ENCODE data around the gene CLVS2.

The CLVS2 gene

GRCh38 chr6:122997541-122998150 lies 1.6 kb downstream of the CLVS2 start:
- H3K4me1 ChIP-seq (ENCODE audit: control insufficient read depth, low read depth, low read length) = peaks cover 5% of the 10 kb centered on the region
- H3K9ac ChIP-seq (ENCODE audit: low read length) = no peak overlapping the region
- H3K9me3 ChIP-seq (ENCODE audit: control insufficient read depth, low read depth, low read length) = no peaks in the 10 kb centered on the region
- H3K27me3 ChIP-seq (ENCODE audit: control insufficient read depth, insufficient read depth, low read length) = peaks cover 43% of the 10 kb centered on the region
- H3K36me3 ChIP-seq (ENCODE audit: control insufficient read depth, low read depth, low read length) = no peaks in the 10 kb centered on the region
- H3K27ac ChIP-seq (ENCODE audit: low read length) = no peak overlapping the region
- H3K4me3 ChIP-seq (ENCODE audit: low read length) = peak overlapping the region; percentile 80

GRCh38 chr6:122998403-122998975 lies 2.5 kb downstream of the CLVS2 start:
- Histone ChIP-seq H3K36me3 (ENCODE audit: control insufficient read depth, low read depth, low read length) (no peaks in the 10 kb centered on the region), H3K4me1 (ENCODE audit: control insufficient read depth, low read depth, low read length) (peaks cover 5% of the 10 kb centered on the region), H3K9me3 (ENCODE audit: control insufficient read depth, low read depth, low read length) (no peaks in the 10 kb centered on the region), H3K9ac (ENCODE audit: low read length) (no peak overlapping the region), H3K4me3 (ENCODE audit: low read length) (no peak overlapping the region), H3K27me3 (ENCODE audit: control insufficient read depth, insufficient read depth, low read length) (peaks cover 43% of the 10 kb centered on the region), H3K27ac (ENCODE audit: low read length) (no peak overlapping the region)

- Histone ChIP-seq H3K9me3 (ENCODE audit: control insufficient read depth, low read depth, low read length) (no peaks in the 10 kb centered on the region), H3K9ac (ENCODE audit: low read length) (no peak overlapping the region), H3K36me3 (ENCODE audit: control insufficient read depth, low read depth, low read length) (no peaks in the 10 kb centered on the region), H3K27me3 (ENCODE audit: control insufficient read depth, insufficient read depth, low read length) (peaks cover 31% of the 10 kb centered on the region), H3K4me1 (ENCODE audit: control insufficient read depth, low read depth, low read length) (peaks cover 5% of the 10 kb centered on the region), H3K4me3 (ENCODE audit: low read length) (no peak overlapping the region), H3K27ac (ENCODE audit: low read length) (no peak overlapping the region)
Observed at GRCh38 chr6:123000244-123000770, 4.3 kb downstream of the CLVS2 start.

- Histone ChIP-seq H3K9ac (ENCODE audit: low read length) (no peak overlapping the region), H3K27me3 (ENCODE audit: control insufficient read depth, insufficient read depth, low read length) (peaks cover 22% of the 10 kb centered on the region)
Observed at GRCh38 chr6:123001540-123001939, 5.5 kb downstream of the CLVS2 start.

GRCh38 chr6:123007885-123008284 lies 11.8 kb downstream of the CLVS2 start:
- Histone ChIP-seq H3K4me3 (ENCODE audit: low read length) (no peak overlapping the region), H3K9ac (ENCODE audit: low read length) (no peak overlapping the region), H3K27ac (ENCODE audit: low read length) (no peak overlapping the region), H3K27me3 (ENCODE audit: control insufficient read depth, insufficient read depth, low read length) (no peaks in the 10 kb centered on the region), H3K36me3 (ENCODE audit: control insufficient read depth, low read depth, low read length) (no peaks in the 10 kb centered on the region), H3K4me1 (ENCODE audit: control insufficient read depth, low read depth, low read length) (no peaks in the 10 kb centered on the region), H3K9me3 (ENCODE audit: control insufficient read depth, low read depth, low read length) (no peaks in the 10 kb centered on the region)

More at GRCh38 chr6:123001540-123001939, 5.5 kb downstream of the CLVS2 start:
- Histone ChIP-seq H3K4me1 (ENCODE audit: control insufficient read depth, low read depth, low read length) (peaks cover 5% of the 10 kb centered on the region), H3K9me3 (ENCODE audit: control insufficient read depth, low read depth, low read length) (no peaks in the 10 kb centered on the region), H3K27ac (ENCODE audit: low read length) (no peak overlapping the region), H3K4me3 (ENCODE audit: low read length) (no peak overlapping the region), H3K36me3 (ENCODE audit: control insufficient read depth, low read depth, low read length) (no peaks in the 10 kb centered on the region)

GRCh38 chr6:123009059-123009458 lies 13.0 kb downstream of the CLVS2 start:
- Histone ChIP-seq H3K27ac (ENCODE audit: low read length) (no peak overlapping the region), H3K9ac (ENCODE audit: low read length) (no peak overlapping the region), H3K27me3 (ENCODE audit: control insufficient read depth, insufficient read depth, low read length) (no peaks in the 10 kb centered on the region), H3K36me3 (ENCODE audit: control insufficient read depth, low read depth, low read length) (no peaks in the 10 kb centered on the region), H3K9me3 (ENCODE audit: control insufficient read depth, low read depth, low read length) (no peaks in the 10 kb centered on the region), H3K4me3 (ENCODE audit: low read length) (no peak overlapping the region), H3K4me1 (ENCODE audit: control insufficient read depth, low read depth, low read length) (no peaks in the 10 kb centered on the region)

GRCh38 chr6:123014835-123015234 lies 18.8 kb downstream of the CLVS2 start:
- no peaks in the 10 kb centered on the region for H3K36me3 ChIP-seq (ENCODE audit: control insufficient read depth, low read depth, low read length)
- H3K9ac ChIP-seq (ENCODE audit: low read length) = no peak overlapping the region
- H3K27ac ChIP-seq (ENCODE audit: low read length) = no peak overlapping the region
- no peak overlapping the region for H3K4me3 ChIP-seq (ENCODE audit: low read length)
- no peaks in the 10 kb centered on the region for H3K4me1 ChIP-seq (ENCODE audit: control insufficient read depth, low read depth, low read length)
- no peaks in the 10 kb centered on the region for H3K9me3 ChIP-seq (ENCODE audit: control insufficient read depth, low read depth, low read length)
- no peaks in the 10 kb centered on the region for H3K27me3 ChIP-seq (ENCODE audit: control insufficient read depth, insufficient read depth, low read length)

- H3K36me3 ChIP-seq (ENCODE audit: control insufficient read depth, low read depth, low read length) = no peaks in the 10 kb centered on the region
- H3K9me3 ChIP-seq (ENCODE audit: control insufficient read depth, low read depth, low read length) = no peaks in the 10 kb centered on the region
- no peak overlapping the region for H3K4me3 ChIP-seq (ENCODE audit: low read length)
- no peak overlapping the region for H3K27ac ChIP-seq (ENCODE audit: low read length)
- H3K4me1 ChIP-seq (ENCODE audit: control insufficient read depth, low read depth, low read length) = no peaks in the 10 kb centered on the region
- no peaks in the 10 kb centered on the region for H3K27me3 ChIP-seq (ENCODE audit: control insufficient read depth, insufficient read depth, low read length)
- H3K9ac ChIP-seq (ENCODE audit: low read length) = no peak overlapping the region
Observed at GRCh38 chr6:123016431-123017103, 20.5 kb downstream of the CLVS2 start.

GRCh38 chr6:123017104-123017682 lies 21.2 kb downstream of the CLVS2 start:
- H3K4me3 ChIP-seq (ENCODE audit: low read length) = no peak overlapping the region
- no peaks in the 10 kb centered on the region for H3K4me1 ChIP-seq (ENCODE audit: control insufficient read depth, low read depth, low read length)
- no peak overlapping the region for H3K9ac ChIP-seq (ENCODE audit: low read length)
- H3K27ac ChIP-seq (ENCODE audit: low read length) = no peak overlapping the region
- no peaks in the 10 kb centered on the region for H3K27me3 ChIP-seq (ENCODE audit: control insufficient read depth, insufficient read depth, low read length)
- no peaks in the 10 kb centered on the region for H3K36me3 ChIP-seq (ENCODE audit: control insufficient read depth, low read depth, low read length)
- H3K9me3 ChIP-seq (ENCODE audit: control insufficient read depth, low read depth, low read length) = no peaks in the 10 kb centered on the region

- H3K27me3 ChIP-seq (ENCODE audit: control insufficient read depth, insufficient read depth, low read length) = no peaks in the 10 kb centered on the region
- no peaks in the 10 kb centered on the region for H3K4me1 ChIP-seq (ENCODE audit: control insufficient read depth, low read depth, low read length)
- no peak overlapping the region for H3K9ac ChIP-seq (ENCODE audit: low read length)
- H3K9me3 ChIP-seq (ENCODE audit: control insufficient read depth, low read depth, low read length) = no peaks in the 10 kb centered on the region
- H3K36me3 ChIP-seq (ENCODE audit: control insufficient read depth, low read depth, low read length) = no peaks in the 10 kb centered on the region
- no peak overlapping the region for H3K27ac ChIP-seq (ENCODE audit: low read length)
- no peak overlapping the region for H3K4me3 ChIP-seq (ENCODE audit: low read length)
Observed at GRCh38 chr6:123022975-123023374, 26.9 kb downstream of the CLVS2 start.

- Histone ChIP-seq H3K36me3 (ENCODE audit: control insufficient read depth, low read depth, low read length) (no peaks in the 10 kb centered on the region), H3K27me3 (ENCODE audit: control insufficient read depth, insufficient read depth, low read length) (no peaks in the 10 kb centered on the region), H3K4me1 (ENCODE audit: control insufficient read depth, low read depth, low read length) (no peaks in the 10 kb centered on the region), H3K9ac (ENCODE audit: low read length) (no peak overlapping the region), H3K4me3 (ENCODE audit: low read length) (no peak overlapping the region), H3K27ac (ENCODE audit: low read length) (no peak overlapping the region), H3K9me3 (ENCODE audit: control insufficient read depth, low read depth, low read length) (no peaks in the 10 kb centered on the region)
Observed at GRCh38 chr6:123024976-123025375, 28.9 kb downstream of the CLVS2 start.
